ENCODE measurements around the gene MYZAP. TPM values are rescaled to one million over a fixed set of nuclear protein-coding genes. Genes with fewer than 3 reads are reported as not detected.

MYZAP gene
- total RNA-seq, 1 donor from 2014 or later, result 934 TPM

DNA sequence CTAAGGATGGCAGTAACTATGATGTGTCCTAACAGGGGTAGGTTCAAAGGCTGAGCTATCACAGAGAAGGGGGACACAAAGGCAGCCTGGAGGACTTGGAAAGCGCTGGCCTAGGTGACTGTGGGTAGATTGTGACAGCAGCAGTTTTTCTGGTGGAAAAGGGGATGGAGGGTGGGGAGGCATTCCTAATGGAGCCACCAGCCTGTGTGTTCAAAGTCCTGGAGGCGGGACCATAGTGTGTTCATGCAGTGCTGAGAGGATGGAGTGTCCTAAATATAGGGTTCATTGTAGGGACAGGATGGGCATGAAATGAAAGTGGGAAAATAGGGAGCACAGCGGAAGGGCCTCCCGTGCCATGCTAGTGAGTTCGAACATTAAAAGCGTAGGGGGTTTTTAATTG is 63.3 kb downstream of the MYZAP start:
- H3K9me3 ChIP-seq (replicated peaks), result no peaks in the 10 kb centered on the region
- peaks cover 68% of the 10 kb centered on the region for H3K4me1 ChIP-seq
- intact Hi-C loops (cut with micrococcal nuclease), result no loop called here
- H3K36me3 ChIP-seq, result peaks cover under 1% of the 10 kb centered on the region
- TF ChIP-seq, protein P1, sequence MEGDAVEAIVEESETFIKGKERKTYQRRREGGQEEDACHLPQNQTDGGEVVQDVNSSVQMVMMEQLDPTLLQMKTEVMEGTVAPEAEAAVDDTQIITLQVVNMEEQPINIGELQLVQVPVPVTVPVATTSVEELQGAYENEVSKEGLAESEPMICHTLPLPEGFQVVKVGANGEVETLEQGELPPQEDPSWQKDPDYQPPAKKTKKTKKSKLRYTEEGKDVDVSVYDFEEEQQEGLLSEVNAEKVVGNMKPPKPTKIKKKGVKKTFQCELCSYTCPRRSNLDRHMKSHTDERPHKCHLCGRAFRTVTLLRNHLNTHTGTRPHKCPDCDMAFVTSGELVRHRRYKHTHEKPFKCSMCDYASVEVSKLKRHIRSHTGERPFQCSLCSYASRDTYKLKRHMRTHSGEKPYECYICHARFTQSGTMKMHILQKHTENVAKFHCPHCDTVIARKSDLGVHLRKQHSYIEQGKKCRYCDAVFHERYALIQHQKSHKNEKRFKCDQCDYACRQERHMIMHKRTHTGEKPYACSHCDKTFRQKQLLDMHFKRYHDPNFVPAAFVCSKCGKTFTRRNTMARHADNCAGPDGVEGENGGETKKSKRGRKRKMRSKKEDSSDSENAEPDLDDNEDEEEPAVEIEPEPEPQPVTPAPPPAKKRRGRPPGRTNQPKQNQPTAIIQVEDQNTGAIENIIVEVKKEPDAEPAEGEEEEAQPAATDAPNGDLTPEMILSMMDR (IDR thresholded peaks at IDR 0.05; ENCODE audit: borderline replicate concordance), result no peak
- no peak overlapping the region for H3K4me3 ChIP-seq
- DNase-seq, result no peak
- H3K27ac ChIP-seq (replicated peaks), result peak overlapping the region; percentile 72
- no peaks in the 10 kb centered on the region for H3K27me3 ChIP-seq (ENCODE audit: low read depth)

DNA sequence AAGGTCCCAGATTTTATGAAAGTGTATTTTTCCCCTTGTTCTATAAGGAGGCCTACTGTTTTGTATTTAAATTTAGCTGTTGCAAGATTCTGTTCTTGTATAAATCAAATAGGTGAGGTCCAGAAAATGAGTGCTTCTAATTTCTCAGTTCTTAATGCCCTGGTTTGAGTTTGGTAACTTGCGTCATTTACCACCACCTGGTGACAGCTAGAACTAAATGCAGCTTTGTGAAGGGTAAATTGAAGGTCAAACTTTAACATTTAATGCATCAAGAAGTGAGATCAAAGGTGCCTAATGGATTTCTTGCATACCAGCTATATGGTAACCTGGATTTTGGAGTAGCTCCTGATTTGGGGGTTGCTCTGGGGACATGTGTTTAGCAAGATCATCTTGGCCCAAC is 64.1 kb downstream of the MYZAP start:
- Histone ChIP-seq H3K36me3 (peaks cover 8% of the 10 kb centered on the region), H3K4me1 (peaks cover 66% of the 10 kb centered on the region), H3K9me3 (replicated peaks) (no peaks in the 10 kb centered on the region), H3K4me3 (no peak overlapping the region), H3K27me3 (ENCODE audit: low read depth) (no peaks in the 10 kb centered on the region), H3K27ac (replicated peaks) (peak overlapping the region; percentile 72)
- no peak for DNase-seq
- intact Hi-C loops (cut with micrococcal nuclease), result no loop called here
- TF ChIP-seq, protein P1 (IDR thresholded peaks at IDR 0.05; ENCODE audit: borderline replicate concordance), result no peak

DNA sequence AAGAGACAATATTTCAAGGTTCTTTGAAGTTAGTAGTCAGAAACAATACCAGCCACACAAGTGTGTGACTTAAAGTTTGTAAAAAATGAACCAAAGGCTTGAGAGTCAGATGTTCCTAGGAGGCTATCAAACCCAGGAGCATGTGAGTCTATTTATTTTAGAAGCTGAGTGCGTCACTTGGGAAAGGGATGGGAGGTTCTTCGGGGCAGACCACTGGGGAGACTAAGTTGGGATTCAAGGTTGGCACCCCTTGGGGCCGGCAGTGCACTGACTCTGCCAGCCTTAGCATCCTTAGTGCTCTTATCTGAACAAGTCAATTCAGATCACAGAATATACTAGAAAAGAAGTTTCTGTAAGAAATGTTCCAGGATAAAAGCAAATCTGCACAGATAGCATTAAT is 64.7 kb downstream of the MYZAP start:
- H3K4me1 ChIP-seq, result peaks cover 66% of the 10 kb centered on the region
- H3K27ac ChIP-seq (replicated peaks), result peak overlapping the region; percentile 72

DNA sequence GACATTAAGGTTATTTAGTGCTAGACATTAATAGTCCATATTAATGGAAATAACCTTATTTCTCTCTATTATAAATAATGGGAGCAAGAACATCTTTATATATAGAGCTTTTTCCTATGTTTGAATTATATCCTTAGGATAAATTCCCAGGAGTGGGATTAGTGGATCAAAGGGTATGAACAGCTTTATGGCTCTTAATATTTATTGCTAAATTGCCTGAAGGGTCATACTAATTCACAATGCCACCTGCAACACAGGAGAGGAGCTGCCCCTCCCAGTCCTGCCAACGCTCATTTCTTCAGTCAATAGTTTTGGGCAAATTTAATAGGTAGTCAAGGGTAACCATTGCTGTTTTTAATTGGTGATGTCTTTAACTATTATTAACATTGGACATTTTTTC is 65.9 kb downstream of the MYZAP start:
- TF ChIP-seq, protein P1 (IDR thresholded peaks at IDR 0.05; ENCODE audit: borderline replicate concordance), result no peak
- intact Hi-C loops (cut with micrococcal nuclease), result no loop called here
- H3K4me1 ChIP-seq, result peaks cover 66% of the 10 kb centered on the region

More for the DNA sequence above, 64.7 kb downstream of the MYZAP start:
- Histone ChIP-seq H3K27me3 (ENCODE audit: low read depth) (no peaks in the 10 kb centered on the region), H3K36me3 (peaks cover 14% of the 10 kb centered on the region), H3K4me3 (no peak overlapping the region), H3K9me3 (replicated peaks) (no peaks in the 10 kb centered on the region)
- DNase-seq, result no peak
- intact Hi-C loops (cut with micrococcal nuclease), result no loop called here
- TF ChIP-seq, protein P1 (IDR thresholded peaks at IDR 0.05; ENCODE audit: borderline replicate concordance), result no peak

DNA sequence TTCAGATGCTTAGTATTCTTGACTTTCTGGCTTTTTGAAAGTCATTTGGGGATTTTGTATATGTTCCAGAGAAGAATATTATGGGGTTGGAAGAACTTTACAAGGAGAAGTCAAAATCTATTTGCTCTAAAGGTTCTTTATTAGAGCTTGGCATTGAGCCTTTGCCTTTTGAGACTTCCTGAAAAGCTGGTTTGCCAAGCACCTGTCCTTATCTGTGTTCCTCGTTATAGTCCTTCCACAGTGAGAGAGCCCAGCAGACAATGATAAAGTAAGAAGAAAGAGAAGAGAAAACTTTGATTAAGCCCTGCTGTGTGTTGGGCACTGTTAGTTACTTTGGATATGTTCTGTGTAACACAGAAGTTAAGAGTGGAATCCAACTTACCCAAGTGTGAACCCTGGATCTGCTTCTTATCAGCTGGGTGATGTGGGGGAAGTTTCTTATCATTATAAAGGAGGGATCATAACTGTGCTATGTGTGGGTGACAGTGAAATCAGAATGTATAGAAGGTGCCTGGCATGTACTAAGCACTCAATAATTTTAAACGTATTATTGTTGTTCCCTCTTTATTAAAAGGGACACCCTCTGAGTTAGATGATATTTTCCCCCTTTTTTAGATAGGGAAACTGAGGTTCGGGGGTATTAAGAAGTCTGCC is 70.5 kb downstream of the MYZAP start:
- H3K27ac ChIP-seq (replicated peaks), result peak overlapping the region; percentile 34
- TF ChIP-seq, protein P1 (IDR thresholded peaks at IDR 0.05; ENCODE audit: borderline replicate concordance), result no peak
- H3K36me3 ChIP-seq, result peaks cover 36% of the 10 kb centered on the region

More for the DNA sequence above, 65.9 kb downstream of the MYZAP start:
- Histone ChIP-seq H3K27me3 (ENCODE audit: low read depth) (no peaks in the 10 kb centered on the region), H3K9me3 (replicated peaks) (no peaks in the 10 kb centered on the region), H3K27ac (replicated peaks) (no peak overlapping the region), H3K36me3 (peaks cover 26% of the 10 kb centered on the region), H3K4me3 (no peak overlapping the region)
- no peak for DNase-seq

More for the DNA sequence above, 70.5 kb downstream of the MYZAP start:
- H3K9me3 ChIP-seq (replicated peaks), result no peaks in the 10 kb centered on the region
- DNase-seq, result no peak
- intact Hi-C loops (cut with micrococcal nuclease), result loop anchor here (10.0 kb wide), 1 partner anchor 73 kb away; no protein-coding TSS in a partner anchor
- peaks cover 46% of the 10 kb centered on the region for H3K4me1 ChIP-seq
- H3K27me3 ChIP-seq (ENCODE audit: low read depth), result no peaks in the 10 kb centered on the region
- no peak overlapping the region for H3K4me3 ChIP-seq
